Fibroblast of skin of right quadriceps (primary cell): Measurements from ENCODE around the gene DEFB124.
"Not testable (repeated sequence)": the region's sequence is repeated elsewhere in the genome, so short reads cannot be mapped to it uniquely, and the experiment has no call there.

Experiments used
- DNase-seq: peaks from one replicate; pipeline ENCODE4 v3.0.0-alpha.2; 2013

The DEFB124 gene

GRCh38 chr20:31488115-31488514, 13.2 kb upstream of the DEFB124 start:
- DNase-seq: no peak

- DNase-seq: peak; percentile 75
Measured at GRCh38 chr20:31485450-31486339, 10.8 kb upstream of the DEFB124 start.

- DNase-seq: peak; percentile 19
Measured at GRCh38 chr20:31484001-31484400, 9.1 kb upstream of the DEFB124 start.

- DNase-seq: no peak
Measured at GRCh38 chr20:31476643-31477215, 1.8 kb upstream of the DEFB124 start.

GRCh38 chr20:31476294-31476585, 1.3 kb upstream of the DEFB124 start:
- DNase-seq: no peak

GRCh38 chr20:31475472-31476293, 756 bp upstream of the DEFB124 start:
- DNase-seq: no peak

GRCh38 chr20:31474097-31474436, 860 bp downstream of the DEFB124 start:
- DNase-seq: no peak

GRCh38 chr20:31473331-31474096, 1.4 kb downstream of the DEFB124 start:
- DNase-seq: no peak

GRCh38 chr20:31472395-31473330, 2.3 kb downstream of the DEFB124 start:
- no peak for DNase-seq

- DNase-seq: not testable (repeated sequence)
Measured at GRCh38 chr20:31470946-31471345, 4.0 kb downstream of the DEFB124 start.

GRCh38 chr20:31454361-31454760, 20.6 kb downstream of the DEFB124 start:
- DNase-seq: no peak

- DNase-seq: no peak
Measured at GRCh38 chr20:31452575-31452974, 22.4 kb downstream of the DEFB124 start.

- no peak for DNase-seq
Measured at GRCh38 chr20:31449511-31450414, 25.2 kb downstream of the DEFB124 start.

GRCh38 chr20:31446084-31446819, 28.7 kb downstream of the DEFB124 start:
- no peak for DNase-seq

- DNase-seq: no peak
Measured at GRCh38 chr20:31440012-31440659, 34.8 kb downstream of the DEFB124 start, which contains the start of gene DEFB123. Gene DEFB123 (plus strand): TSS chr20:31440632. CDS start chr20:31440699, 67 bp downstream.

GRCh38 chr20:31430568-31431115, 44.3 kb downstream of the DEFB124 start:
- no peak for DNase-seq

GRCh38 chr20:31427576-31427975, 47.4 kb downstream of the DEFB124 start:
- DNase-seq: not testable (repeated sequence)

GRCh38 chr20:31426891-31427551, 47.9 kb downstream of the DEFB124 start:
- DNase-seq: not testable (repeated sequence)
